GM12892 (cell line): ENCODE results near the gene CD96.
A peak's percentile ranks its signal among the peaks of the same experiment; 100 is the strongest.
"Not testable (repeated sequence)": the region's sequence is repeated elsewhere in the genome, so short reads cannot be mapped to it uniquely, and the experiment has no call there.

Experiments used
- DNase-seq: peaks from one replicate; pipeline ENCODE4 v3.0.0; 2011; ENCODE audit not compliant: insufficient read length
- FAIRE-seq: peaks from 2 replicates; lab custom pipeline; 2011; peaks lifted over from hg19 to GRCh38; lab: Jason Lieb, UNC
- POLR2A ChIP-seq: IDR thresholded peaks from 2 replicates; pipeline ENCODE4 v1.6.1; 2011; ENCODE audit warnings: low read depth, low read length, control low read depth
- POLR2AphosphoS5 ChIP-seq: IDR thresholded peaks from 2 replicates; pipeline ENCODE4 v1.6.1; 2011; ENCODE audit warnings: low read depth, low read length, control low read depth
- TAF1 ChIP-seq: IDR thresholded peaks from 2 replicates; pipeline ENCODE4 v1.6.1; 2011; ENCODE audit warnings: low read depth, mild to moderate bottlenecking, control low read depth, low read length, borderline replicate concordance

Gene CD96

DNA sequence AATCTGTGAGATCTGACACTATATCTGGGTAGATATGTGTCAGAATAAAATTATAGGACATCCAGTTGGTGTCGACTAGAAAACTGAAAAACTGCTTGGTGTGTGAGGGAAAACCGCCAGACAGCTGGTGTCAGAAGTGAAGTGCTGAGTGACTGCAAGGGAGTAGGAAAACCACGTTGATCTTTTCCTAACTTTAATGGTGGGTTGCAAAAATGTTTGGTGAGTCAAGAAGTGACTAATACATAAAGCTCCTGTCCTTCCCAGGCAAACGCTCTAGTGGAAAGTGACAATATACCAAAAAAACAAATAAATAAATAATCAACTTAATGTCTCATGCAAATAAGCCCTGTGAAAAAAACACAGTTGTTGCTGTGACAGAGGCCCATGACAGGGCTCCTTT lies 7.3 kb upstream of the CD96 start:
- no peak for FAIRE-seq
- TF ChIP-seq POLR2A (no peak), TAF1 (no peak), POLR2AphosphoS5 (no peak)

DNA sequence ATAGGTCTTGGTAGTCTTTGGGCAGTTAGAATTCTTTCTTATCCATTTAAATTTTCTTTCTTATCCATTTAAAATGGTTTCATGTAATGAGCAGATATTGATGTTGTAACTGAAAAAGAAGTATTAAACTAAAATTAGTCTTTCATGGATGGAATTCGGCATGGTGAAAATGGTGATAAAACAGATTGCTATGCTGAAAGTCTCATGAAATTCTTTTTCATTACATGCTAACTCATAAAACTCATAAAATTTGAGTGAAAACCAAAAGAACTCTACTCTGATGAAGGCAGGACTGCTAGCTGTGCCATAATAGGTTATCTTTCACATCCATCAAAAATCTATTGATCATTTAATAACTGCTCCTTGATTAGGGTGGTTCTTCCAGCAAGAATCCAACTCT lies 3.9 kb upstream of the CD96 start:
- FAIRE-seq (no peak), DNase-seq (no peak)
- TF ChIP-seq POLR2AphosphoS5 (no peak), TAF1 (no peak), POLR2A (no peak)

More for the DNA sequence above, 7.3 kb upstream of the CD96 start:
- no peak for DNase-seq

DNA sequence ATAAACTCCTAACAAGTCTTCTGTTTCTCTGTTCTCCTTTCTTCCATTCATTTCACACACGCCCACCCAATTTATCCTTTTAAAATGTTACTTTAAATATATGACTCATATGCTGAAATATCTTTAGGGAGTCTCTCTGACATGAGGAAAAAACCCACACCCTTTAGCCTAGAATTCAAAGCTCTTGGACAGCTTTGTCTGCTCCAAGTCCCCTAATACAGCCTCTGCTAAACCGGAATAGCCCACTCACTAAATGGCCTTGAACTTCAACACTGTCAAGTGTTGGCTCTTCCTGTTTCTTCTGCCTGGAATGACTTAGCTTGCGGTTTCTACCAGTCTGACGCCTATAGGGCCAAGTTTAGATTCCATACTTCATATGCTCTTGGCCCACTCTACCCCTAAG lies 3.3 kb upstream of the CD96 start:
- FAIRE-seq = no peak
- TF ChIP-seq POLR2A = no peak
- no peak for TF ChIP-seq TAF1
- TF ChIP-seq POLR2AphosphoS5 = no peak
- DNase-seq = no peak

DNA sequence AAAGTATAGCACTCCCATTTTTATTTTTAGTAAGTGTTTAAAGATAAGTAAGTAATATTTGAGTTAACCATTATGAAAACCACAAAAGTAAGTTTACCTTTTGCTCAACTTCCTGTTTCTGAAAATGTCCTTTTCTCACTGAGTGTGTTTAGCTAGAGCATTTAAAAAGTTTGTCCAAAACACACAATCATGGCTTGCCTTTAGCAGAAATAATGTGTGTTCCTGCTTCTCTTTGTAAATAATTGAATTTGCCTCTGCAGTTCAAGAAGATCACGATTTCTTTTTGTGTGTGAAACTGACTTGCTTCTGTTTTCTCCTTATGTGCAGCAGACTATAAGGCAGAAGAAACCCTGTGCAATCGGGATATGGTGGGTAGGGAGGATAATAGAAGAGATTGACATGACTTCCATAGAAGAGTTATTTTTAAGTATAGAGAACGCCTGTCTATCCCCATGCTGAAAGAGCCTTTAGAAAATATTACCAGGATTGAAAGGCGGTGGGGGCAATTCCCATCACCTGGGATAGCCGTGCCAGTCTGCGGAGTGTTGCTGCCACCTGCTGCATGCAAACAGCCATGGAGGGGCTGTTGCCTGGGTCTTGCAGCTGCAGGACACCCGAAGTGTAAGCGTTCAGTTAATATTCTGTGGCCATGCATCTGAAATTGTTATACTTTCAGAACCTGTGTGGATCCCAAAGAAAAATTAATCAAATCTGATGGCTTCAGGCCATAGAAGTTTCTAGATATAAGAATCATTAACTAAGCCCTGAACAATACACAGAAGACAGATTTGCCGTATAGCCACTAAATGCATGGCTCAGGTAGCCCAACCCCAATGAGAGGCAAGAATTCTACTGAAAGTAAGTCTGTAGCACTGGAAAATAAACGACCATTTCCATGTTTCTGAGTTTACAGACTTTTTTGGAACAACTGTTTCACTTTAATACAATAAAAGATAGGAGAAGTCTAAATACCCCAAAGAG lies 2.4 kb upstream of the CD96 start:
- no peak for DNase-seq
- FAIRE-seq = peak; percentile 71
- TF ChIP-seq POLR2A (no peak), TAF1 (no peak), POLR2AphosphoS5 (no peak)

DNA sequence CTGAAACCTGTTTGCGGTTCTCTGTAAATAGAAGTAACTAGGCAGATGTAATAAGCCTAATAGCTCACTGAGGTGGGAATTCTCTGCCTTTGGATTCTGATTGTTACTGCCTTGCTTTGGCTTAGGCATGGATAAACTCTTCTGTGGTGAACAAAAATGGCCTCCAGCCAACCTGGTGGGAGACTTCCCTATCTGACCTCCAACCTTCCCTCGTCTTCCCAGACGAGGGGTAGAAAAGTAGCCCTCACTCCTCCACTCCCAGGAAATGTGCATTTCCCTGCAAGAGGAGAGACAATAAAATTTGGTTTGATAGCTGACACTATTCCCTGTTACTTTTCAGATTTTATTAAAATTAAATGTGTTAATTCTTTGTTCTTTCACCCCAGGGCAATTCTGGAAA lies 606 bp upstream of the CD96 start:
- DNase-seq (no peak), FAIRE-seq (no peak)
- TF ChIP-seq TAF1 = no peak
- TF ChIP-seq POLR2A = no peak
- no peak for TF ChIP-seq POLR2AphosphoS5

- FAIRE-seq = no peak
- no peak for DNase-seq
- no peak for TF ChIP-seq POLR2AphosphoS5
- no peak for TF ChIP-seq TAF1
- TF ChIP-seq POLR2A = no peak
Measured at GRCh38 chr3:111542611-111543300, 759 bp downstream of the CD96 start.

- FAIRE-seq (no peak), DNase-seq (no peak)
- TF ChIP-seq POLR2A (no peak), TAF1 (no peak), POLR2AphosphoS5 (no peak)
Measured at GRCh38 chr3:111545349-111545748, 3.4 kb downstream of the CD96 start.

GRCh38 chr3:111547631-111548030 lies 5.6 kb downstream of the CD96 start:
- no peak for DNase-seq
- no peak for FAIRE-seq
- no peak for TF ChIP-seq POLR2AphosphoS5
- TF ChIP-seq TAF1 = no peak
- no peak for TF ChIP-seq POLR2A

DNA sequence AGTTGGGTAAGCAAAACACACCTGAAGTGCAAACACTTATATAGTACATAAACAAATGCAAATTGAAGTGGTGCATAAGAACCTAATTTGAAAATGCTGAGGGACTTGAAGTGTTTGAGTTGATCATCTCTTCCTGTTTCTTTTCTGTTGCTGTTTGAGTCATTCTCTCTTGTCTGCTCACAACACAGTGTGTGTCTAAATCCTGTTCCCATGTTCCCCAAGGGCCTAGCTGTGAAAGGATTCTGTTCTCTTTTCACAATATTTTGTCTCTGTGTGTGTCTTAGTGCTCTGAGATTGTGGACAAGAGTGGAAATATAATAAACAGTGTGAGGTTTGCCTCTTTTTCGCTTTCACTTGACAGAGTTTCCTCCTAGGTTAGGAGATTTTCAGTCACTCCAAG lies 6.1 kb downstream of the CD96 start:
- TF ChIP-seq POLR2A = no peak
- no peak for TF ChIP-seq TAF1
- no peak for TF ChIP-seq POLR2AphosphoS5
- FAIRE-seq (peak; percentile 90), DNase-seq (no peak)

GRCh38 chr3:111548756-111549155 lies 6.8 kb downstream of the CD96 start:
- no peak for TF ChIP-seq TAF1
- no peak for DNase-seq
- FAIRE-seq = no peak

DNA sequence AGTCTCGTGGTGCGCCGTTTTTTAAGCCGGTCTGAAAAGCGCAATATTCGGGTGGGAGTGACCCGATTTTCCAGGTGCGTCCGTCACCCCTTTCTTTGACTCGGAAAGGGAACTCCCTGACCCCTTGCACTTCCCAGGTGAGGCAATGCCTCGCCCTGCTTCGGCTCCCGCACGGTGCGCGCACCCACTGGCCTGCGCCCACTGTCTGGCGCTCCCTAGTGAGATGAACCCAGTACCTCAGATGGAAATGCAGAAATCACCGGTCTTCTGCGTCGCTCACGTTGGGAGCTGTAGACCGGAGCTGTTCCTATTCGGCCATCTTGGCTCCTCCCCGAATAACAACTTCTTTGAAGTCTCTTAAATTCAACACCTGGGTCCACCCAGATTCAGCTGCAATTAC lies 19.9 kb downstream of the CD96 start:
- DNase-seq, FAIRE-seq: not testable (repeated sequence)

DNA sequence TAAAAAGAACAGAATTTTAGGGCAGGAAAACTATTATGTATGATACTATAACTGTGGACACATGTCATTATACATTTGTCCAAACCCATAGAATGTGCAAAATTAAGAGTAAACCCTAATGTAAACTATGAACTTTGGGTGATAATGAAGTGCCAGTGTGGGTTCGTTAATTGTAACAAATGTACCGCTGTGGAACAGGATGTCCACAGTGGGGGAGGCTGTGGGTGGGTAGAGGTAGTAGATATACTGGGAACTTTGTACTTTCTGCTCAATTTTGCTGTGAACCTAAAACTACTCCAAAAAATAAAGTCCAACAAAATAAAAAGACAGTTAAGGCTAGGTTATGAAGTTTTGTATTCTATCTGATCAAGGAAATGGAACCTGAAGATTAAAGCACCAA lies 24.8 kb downstream of the CD96 start:
- no peak for FAIRE-seq
- TF ChIP-seq POLR2A (no peak), TAF1 (no peak), POLR2AphosphoS5 (no peak)
- no peak for DNase-seq

- DNase-seq (no peak), FAIRE-seq (no peak)
- TF ChIP-seq TAF1 = no peak
- TF ChIP-seq POLR2A = no peak
- TF ChIP-seq POLR2AphosphoS5 = no peak
Measured at GRCh38 chr3:111568355-111568754, 26.4 kb downstream of the CD96 start.
